ENCODE data around the gene NUP93.
"Not testable (repeated sequence)": the region's sequence is repeated elsewhere in the genome, so short reads cannot be mapped to it uniquely, and the experiment has no call there.

Gene NUP93

DNA sequence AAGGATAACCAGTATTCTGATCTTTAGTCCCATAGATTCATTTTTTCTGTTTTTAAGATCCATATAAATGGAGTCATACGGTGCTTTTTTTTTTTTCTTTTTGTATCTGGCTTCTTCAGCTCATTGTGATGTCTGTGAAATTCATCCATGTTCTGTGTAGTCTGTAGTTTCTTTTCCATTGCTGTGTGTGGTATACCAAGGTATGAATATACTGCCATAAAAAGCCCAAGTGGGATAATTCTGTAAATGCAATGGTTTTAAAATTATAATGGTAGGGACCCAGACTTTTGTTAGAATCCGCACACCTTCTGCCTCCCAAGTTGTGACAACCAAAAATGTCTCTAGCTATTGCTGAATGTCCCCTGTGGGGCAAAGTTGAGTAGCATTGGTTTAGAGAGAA lies 7.6 kb downstream of the NUP93 start:
- TF ChIP-seq, protein P1, sequence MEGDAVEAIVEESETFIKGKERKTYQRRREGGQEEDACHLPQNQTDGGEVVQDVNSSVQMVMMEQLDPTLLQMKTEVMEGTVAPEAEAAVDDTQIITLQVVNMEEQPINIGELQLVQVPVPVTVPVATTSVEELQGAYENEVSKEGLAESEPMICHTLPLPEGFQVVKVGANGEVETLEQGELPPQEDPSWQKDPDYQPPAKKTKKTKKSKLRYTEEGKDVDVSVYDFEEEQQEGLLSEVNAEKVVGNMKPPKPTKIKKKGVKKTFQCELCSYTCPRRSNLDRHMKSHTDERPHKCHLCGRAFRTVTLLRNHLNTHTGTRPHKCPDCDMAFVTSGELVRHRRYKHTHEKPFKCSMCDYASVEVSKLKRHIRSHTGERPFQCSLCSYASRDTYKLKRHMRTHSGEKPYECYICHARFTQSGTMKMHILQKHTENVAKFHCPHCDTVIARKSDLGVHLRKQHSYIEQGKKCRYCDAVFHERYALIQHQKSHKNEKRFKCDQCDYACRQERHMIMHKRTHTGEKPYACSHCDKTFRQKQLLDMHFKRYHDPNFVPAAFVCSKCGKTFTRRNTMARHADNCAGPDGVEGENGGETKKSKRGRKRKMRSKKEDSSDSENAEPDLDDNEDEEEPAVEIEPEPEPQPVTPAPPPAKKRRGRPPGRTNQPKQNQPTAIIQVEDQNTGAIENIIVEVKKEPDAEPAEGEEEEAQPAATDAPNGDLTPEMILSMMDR (IDR thresholded peaks at IDR 0.05; ENCODE audit: low read depth, low read length), result no peak
- no peak for DNase-seq (ENCODE audit: extremely low read depth, low read depth)

DNA sequence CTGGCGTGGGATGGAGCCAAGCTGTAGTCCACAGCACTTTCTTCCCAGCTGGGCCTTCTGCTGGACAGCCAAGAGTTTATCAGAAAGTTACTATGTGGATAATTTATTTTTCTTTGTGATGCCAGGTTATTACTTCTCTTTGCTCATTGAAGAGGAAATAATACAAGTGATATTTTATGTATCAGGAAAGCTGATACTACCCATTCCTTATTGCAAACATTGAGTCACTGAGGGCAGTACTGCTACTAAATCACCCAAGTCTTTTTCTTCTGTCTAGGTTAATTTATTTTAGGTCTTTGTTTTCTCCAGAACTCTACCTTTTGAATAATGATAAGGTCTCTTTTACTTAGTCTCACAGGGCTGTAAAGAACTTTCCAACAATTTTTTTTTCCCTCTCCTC lies 8.3 kb downstream of the NUP93 start:
- no peak for DNase-seq (ENCODE audit: extremely low read depth, low read depth)
- TF ChIP-seq, protein P1 (IDR thresholded peaks at IDR 0.05; ENCODE audit: low read depth, low read length), result no peak

DNA sequence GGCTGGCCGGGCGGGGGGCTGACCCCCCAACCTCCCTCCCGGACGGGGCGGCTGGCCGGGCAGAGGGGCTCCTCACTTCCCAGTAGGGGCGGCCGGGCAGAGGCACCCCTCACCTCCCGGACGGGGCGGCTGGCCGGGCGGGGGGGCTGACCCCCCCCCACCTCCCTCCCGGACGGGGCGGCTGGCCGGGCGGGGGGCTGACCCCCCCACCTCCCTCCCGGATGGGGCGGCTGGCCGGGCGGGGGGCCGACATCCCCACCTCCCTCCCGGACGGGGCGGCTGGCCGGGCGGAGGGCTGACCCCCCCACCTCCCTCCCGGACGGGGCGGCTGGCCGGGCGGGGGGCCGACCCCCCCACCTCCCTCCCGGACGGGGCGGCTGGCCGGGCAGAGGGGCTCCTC lies 9.4 kb downstream of the NUP93 start:
- DNase-seq (ENCODE audit: extremely low read depth, low read depth), result not testable (repeated sequence)

DNA sequence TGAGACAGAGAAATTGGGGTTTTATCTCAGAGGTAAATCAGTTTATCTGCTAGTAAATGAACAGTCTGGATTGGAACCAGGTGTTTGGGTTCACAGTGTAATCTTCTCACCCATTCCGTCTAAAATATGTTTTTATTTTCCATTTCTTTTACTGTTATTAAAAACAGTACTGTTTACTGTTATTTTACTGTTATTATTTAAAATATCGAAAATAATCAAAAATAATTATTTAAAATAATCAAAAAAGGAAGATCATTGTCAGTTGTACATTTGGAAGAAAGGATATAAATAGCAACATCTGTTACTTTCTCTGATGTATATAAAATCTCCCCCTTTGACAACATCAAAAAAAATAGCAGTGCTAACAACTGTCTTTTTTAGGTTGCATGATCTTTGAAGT lies 11.5 kb downstream of the NUP93 start:
- TF ChIP-seq, protein P1 (IDR thresholded peaks at IDR 0.05; ENCODE audit: low read depth, low read length), result no peak

DNA sequence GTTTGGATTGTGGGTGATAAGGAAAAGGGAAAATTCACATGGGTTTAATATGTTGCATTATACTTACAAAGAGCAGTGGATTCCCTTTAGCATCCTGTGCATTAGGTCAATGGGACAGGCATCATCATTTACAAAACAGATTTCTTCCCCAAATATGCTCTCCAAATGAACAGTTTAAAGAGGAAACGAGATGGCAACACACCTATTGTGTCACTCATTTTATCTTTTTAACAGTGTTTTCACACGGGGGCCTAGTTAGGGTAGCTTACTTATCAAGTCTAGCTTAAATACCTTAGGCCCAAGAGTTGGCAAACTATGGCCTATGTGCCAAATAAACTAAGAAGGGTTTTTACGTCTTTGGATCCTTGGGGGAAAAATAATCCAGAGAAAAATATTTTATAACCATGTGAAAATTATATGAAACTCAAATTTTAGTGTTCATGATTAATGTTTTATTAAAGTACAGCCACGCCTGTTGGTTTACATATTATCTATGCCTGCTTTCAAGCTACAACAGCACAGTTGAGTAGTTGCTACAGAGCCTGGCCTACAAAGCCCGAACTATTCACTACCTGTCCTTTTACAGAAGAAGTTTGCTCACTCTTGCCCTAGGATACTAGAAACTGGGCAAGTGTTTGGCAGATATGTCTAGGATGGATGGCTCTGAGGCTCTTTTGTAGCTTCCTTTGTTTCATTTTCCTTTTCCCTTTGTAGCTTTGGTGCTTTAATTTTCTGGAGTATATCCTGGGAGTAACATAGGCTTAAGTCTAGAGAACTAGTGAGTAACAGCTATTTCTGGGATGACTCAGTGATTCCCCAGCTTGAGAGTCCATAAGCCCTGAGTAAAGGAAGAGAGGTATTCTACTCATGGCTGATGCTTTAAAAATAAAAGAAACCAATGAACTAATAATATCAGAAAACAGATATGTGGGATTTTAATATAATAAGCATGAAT lies 12.4 kb downstream of the NUP93 start:
- DNase-seq (ENCODE audit: extremely low read depth, low read depth), result peak; percentile 40
- TF ChIP-seq, protein P1 (IDR thresholded peaks at IDR 0.05; ENCODE audit: low read depth, low read length), result no peak

More for the DNA sequence above, 11.5 kb downstream of the NUP93 start:
- no peak for DNase-seq (ENCODE audit: extremely low read depth, low read depth)

DNA sequence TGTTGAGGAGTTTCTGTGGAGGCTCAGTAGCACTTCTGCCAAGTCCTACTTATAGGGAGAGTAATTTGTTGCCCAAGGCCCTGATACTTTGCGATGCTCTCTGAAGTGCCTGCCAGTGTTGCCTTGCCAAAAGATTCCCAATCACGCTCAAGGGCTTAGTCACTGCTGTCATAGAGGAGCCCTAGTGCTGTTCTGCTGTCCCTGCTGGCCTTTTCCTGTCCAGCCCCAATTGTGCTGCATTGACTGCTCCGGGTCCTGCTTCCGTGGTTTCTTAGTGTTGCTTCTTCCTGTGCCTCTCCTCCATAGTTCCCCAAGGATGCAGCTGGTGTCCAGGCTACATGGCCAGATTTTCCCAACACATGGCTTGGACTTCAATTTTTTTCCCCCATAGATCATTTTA lies 13.9 kb downstream of the NUP93 start:
- TF ChIP-seq, protein P1 (IDR thresholded peaks at IDR 0.05; ENCODE audit: low read depth, low read length), result no peak
- no peak for DNase-seq (ENCODE audit: extremely low read depth, low read depth)

DNA sequence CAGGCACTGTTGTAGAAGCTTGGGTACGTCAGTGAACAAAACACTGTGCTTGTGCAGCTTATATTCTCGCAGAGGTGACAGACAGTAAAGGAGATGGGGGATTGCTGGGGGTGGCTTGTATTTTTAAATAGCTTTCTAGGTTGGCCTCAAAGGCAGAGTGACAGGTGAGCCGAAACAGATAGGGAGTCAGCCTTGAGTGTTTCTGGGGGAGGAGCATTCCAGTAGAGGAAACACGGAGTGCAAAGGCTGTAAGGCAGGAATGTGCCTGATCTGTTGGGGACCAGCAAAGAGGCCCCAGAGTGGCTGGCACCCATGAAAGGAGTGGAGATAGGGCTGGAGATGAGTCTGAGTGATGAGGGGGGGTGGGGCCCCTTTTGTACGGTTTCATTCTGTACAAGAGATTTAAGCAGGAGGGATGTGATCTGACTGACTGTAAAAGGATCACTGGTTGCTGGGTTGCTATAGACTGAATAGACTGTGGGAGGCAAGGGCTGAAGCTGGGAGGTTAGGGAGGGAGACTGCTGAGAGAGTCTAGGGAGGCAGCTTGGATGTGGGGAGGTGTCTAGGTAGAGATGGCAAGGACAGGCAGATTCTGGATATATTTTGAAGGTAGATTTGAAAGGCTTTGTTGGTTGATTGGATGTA lies 15.2 kb downstream of the NUP93 start:
- no peak for DNase-seq (ENCODE audit: extremely low read depth, low read depth)
- TF ChIP-seq, protein P1 (IDR thresholded peaks at IDR 0.05; ENCODE audit: low read depth, low read length), result no peak

Measured in AG09319 (cell line).